ENCODE measurements around the gene RELT. TPM values are rescaled to one million over a fixed set of nuclear protein-coding genes. Genes with fewer than 3 reads are reported as not detected.

RELT gene
- total RNA-seq, 1 donor from 2014 or later: 5.2 TPM

DNA sequence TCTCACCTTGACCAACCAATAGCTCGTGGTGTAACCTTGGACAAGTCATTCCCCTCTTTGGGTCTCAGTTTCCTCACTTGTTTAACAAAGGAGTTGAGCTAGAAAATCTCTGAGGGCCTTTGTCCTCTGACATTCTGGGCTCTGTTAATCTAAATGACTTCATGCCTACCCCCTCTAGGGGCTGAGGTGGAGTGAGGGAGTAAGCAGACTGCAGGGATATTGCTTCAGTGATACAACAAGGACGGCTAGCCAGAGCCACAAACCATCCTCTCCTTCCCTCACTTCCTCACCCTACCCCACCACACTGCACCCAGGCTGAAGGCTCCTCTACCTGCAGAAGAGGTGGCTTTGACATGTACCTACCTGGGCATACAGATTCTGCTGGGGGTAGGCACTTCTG, 34.8 kb downstream of the RELT start:
- Histone ChIP-seq H2AFZ (ENCODE audit: low read depth, low read length) (no peak overlapping the region), H3K79me2 (ENCODE audit: insufficient read depth, low read length) (no peaks in the 10 kb centered on the region), H3K4me2 (ENCODE audit: low read length) (no peak overlapping the region), H3K4me1 (ENCODE audit: insufficient read depth, low read length) (peaks cover 11% of the 10 kb centered on the region), H3K27me3 (ENCODE audit: insufficient read depth, low read length) (no peaks in the 10 kb centered on the region), H3K9me3 (ENCODE audit: insufficient read depth, low read depth, low read length) (no peaks in the 10 kb centered on the region), H3K27ac (ENCODE audit: low read depth, low read length) (no peak overlapping the region), H3K36me3 (ENCODE audit: insufficient read depth, low read length) (no peaks in the 10 kb centered on the region), H3K4me3 (ENCODE audit: insufficient read depth, low read depth, low read length) (no peak overlapping the region), H4K20me1 (ENCODE audit: insufficient read depth, low read length) (peaks cover 4% of the 10 kb centered on the region), H3K9ac (ENCODE audit: low read length) (no peak overlapping the region)
- no peak for TF ChIP-seq EZH2 (IDR thresholded peaks at IDR 0.05; ENCODE audit: insufficient read depth, low read length)
- TF ChIP-seq, protein P1, sequence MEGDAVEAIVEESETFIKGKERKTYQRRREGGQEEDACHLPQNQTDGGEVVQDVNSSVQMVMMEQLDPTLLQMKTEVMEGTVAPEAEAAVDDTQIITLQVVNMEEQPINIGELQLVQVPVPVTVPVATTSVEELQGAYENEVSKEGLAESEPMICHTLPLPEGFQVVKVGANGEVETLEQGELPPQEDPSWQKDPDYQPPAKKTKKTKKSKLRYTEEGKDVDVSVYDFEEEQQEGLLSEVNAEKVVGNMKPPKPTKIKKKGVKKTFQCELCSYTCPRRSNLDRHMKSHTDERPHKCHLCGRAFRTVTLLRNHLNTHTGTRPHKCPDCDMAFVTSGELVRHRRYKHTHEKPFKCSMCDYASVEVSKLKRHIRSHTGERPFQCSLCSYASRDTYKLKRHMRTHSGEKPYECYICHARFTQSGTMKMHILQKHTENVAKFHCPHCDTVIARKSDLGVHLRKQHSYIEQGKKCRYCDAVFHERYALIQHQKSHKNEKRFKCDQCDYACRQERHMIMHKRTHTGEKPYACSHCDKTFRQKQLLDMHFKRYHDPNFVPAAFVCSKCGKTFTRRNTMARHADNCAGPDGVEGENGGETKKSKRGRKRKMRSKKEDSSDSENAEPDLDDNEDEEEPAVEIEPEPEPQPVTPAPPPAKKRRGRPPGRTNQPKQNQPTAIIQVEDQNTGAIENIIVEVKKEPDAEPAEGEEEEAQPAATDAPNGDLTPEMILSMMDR (IDR thresholded peaks at IDR 0.05; ENCODE audit: insufficient read depth, low read depth, low read length): no peak
- no peak for FAIRE-seq
- no peak for DNase-seq (ENCODE audit: low read depth)
- no peaks in the 10 kb centered on the region for H3K27me3 Mint-ChIP-seq (ENCODE audit: low read depth, unreplicated experiment)
- H3K4me1 Mint-ChIP-seq (ENCODE audit: low read depth, unreplicated experiment): peaks cover 50% of the 10 kb centered on the region
- no peak overlapping the region for H3K4me3 Mint-ChIP-seq (ENCODE audit: unreplicated experiment)
- peaks cover 19% of the 10 kb centered on the region for H3K36me3 Mint-ChIP-seq (ENCODE audit: low read depth, unreplicated experiment)
- no peaks in the 10 kb centered on the region for H3K9me3 Mint-ChIP-seq (ENCODE audit: unreplicated experiment)
- no peak overlapping the region for H3K27ac Mint-ChIP-seq (ENCODE audit: unreplicated experiment)

DNA sequence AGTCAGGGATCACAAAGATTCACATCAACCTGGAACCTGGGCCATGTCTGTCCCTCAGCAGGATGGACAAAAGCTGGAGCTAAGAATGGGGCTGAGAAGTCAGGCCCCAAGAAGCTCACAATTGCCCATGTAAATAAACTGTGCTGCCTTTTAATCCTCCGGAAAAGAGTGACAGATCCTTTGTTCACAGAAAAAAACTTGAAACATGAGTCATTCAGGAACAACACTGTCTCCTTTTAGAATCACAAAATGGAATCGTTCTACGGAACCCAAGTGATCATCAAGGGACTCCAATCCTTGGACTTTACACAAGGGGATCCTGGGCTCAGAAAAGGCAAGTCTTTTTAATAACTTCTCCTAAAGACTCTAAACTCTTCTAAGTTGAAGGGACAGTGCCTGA, 36.1 kb downstream of the RELT start:
- Mint-ChIP-seq H3K4me3 (ENCODE audit: unreplicated experiment) (no peak overlapping the region), H3K9me3 (ENCODE audit: unreplicated experiment) (no peaks in the 10 kb centered on the region), H3K4me1 (ENCODE audit: low read depth, unreplicated experiment) (peaks cover 62% of the 10 kb centered on the region), H3K36me3 (ENCODE audit: low read depth, unreplicated experiment) (peaks cover 25% of the 10 kb centered on the region), H3K27ac (ENCODE audit: unreplicated experiment) (no peak overlapping the region), H3K27me3 (ENCODE audit: low read depth, unreplicated experiment) (no peaks in the 10 kb centered on the region)
- Histone ChIP-seq H3K4me2 (ENCODE audit: low read length) (peak overlapping the region; percentile 59), H3K27ac (ENCODE audit: low read depth, low read length) (no peak overlapping the region), H3K4me3 (ENCODE audit: insufficient read depth, low read depth, low read length) (peak overlapping the region; percentile 10), H3K9me3 (ENCODE audit: insufficient read depth, low read depth, low read length) (no peaks in the 10 kb centered on the region), H3K9ac (ENCODE audit: low read length) (peak overlapping the region; percentile 4), H3K79me2 (ENCODE audit: insufficient read depth, low read length) (no peaks in the 10 kb centered on the region), H3K4me1 (ENCODE audit: insufficient read depth, low read length) (peaks cover 21% of the 10 kb centered on the region), H2AFZ (ENCODE audit: low read depth, low read length) (no peak overlapping the region), H4K20me1 (ENCODE audit: insufficient read depth, low read length) (peaks cover 4% of the 10 kb centered on the region), H3K36me3 (ENCODE audit: insufficient read depth, low read length) (no peaks in the 10 kb centered on the region), H3K27me3 (ENCODE audit: insufficient read depth, low read length) (no peaks in the 10 kb centered on the region)
- peak; percentile 32 for DNase-seq (ENCODE audit: low read depth)
- FAIRE-seq: no peak
- TF ChIP-seq, protein P1 (IDR thresholded peaks at IDR 0.05; ENCODE audit: insufficient read depth, low read depth, low read length): no peak
- TF ChIP-seq EZH2 (IDR thresholded peaks at IDR 0.05; ENCODE audit: insufficient read depth, low read length): no peak

DNA sequence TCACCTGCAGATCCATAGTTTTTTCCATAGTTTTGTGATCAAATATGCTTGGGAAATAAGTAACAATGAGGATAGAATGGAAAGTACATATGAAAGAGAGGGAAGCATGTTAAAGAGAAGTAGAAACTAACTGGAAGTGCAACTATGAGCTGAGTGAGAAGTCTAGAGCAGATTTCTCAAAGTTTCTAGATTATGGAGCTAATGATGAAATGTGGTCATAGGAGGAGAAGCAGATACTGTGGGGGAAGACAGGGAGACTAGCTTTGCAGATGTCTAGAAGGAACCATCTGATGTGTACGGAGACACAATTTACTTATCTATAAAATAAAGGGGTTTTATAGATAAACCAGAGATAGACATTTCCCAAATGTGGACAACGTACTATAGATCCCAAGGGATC, 37.1 kb downstream of the RELT start:
- peaks cover 21% of the 10 kb centered on the region for H3K4me1 ChIP-seq (ENCODE audit: insufficient read depth, low read length)
- no peak overlapping the region for H3K27ac ChIP-seq (ENCODE audit: low read depth, low read length)
- H4K20me1 ChIP-seq (ENCODE audit: insufficient read depth, low read length): peaks cover 4% of the 10 kb centered on the region
- H3K4me3 ChIP-seq (ENCODE audit: insufficient read depth, low read depth, low read length): no peak overlapping the region
- Mint-ChIP-seq H3K27ac (ENCODE audit: unreplicated experiment) (no peak overlapping the region), H3K4me1 (ENCODE audit: low read depth, unreplicated experiment) (peaks cover 62% of the 10 kb centered on the region), H3K9me3 (ENCODE audit: unreplicated experiment) (no peaks in the 10 kb centered on the region), H3K36me3 (ENCODE audit: low read depth, unreplicated experiment) (peaks cover 26% of the 10 kb centered on the region), H3K27me3 (ENCODE audit: low read depth, unreplicated experiment) (no peaks in the 10 kb centered on the region), H3K4me3 (ENCODE audit: unreplicated experiment) (no peak overlapping the region)
- DNase-seq (ENCODE audit: low read depth) (no peak), FAIRE-seq (no peak)
- H3K36me3 ChIP-seq (ENCODE audit: insufficient read depth, low read length): peaks cover 3% of the 10 kb centered on the region
- TF ChIP-seq, protein P1 (IDR thresholded peaks at IDR 0.05; ENCODE audit: insufficient read depth, low read depth, low read length): no peak
- no peak for TF ChIP-seq EZH2 (IDR thresholded peaks at IDR 0.05; ENCODE audit: insufficient read depth, low read length)
- no peak overlapping the region for H2AFZ ChIP-seq (ENCODE audit: low read depth, low read length)
- no peak overlapping the region for H3K9ac ChIP-seq (ENCODE audit: low read length)
- no peaks in the 10 kb centered on the region for H3K27me3 ChIP-seq (ENCODE audit: insufficient read depth, low read length)
- no peaks in the 10 kb centered on the region for H3K79me2 ChIP-seq (ENCODE audit: insufficient read depth, low read length)
- no peak overlapping the region for H3K4me2 ChIP-seq (ENCODE audit: low read length)
- no peaks in the 10 kb centered on the region for H3K9me3 ChIP-seq (ENCODE audit: insufficient read depth, low read depth, low read length)

Data from astrocyte (in vitro differentiated cells and primary cell).